Mucosa of descending colon (tissue), 3 donors: ENCODE data around the gene PACRG. TPM values are rescaled to one million over a fixed set of nuclear protein-coding genes. Genes with fewer than 3 reads are reported as not detected.

Experiments used
- ATAC-seq: fragments of 200-7000 bp; cut with Tn5 transposase; one replicate; pipeline ENCODE4 v1.9.1; 2020; ENCODE audit warnings: mild to moderate bottlenecking, moderate library complexity
- DNase-seq, 3 donors: peaks; one replicate each; pipeline ENCODE4 v3.0.0-alpha.2; 2020
- H3K36me3 ChIP-seq: fragments of 200-600 bp; one replicate; pipeline ENCODE4 v1.8.0; 2021; ENCODE audit warnings: low read depth, mild to moderate bottlenecking
- H3K4me1 ChIP-seq: fragments of 200-600 bp; one replicate; pipeline ENCODE4 v1.8.0; 2021; ENCODE audit warnings: low read depth, mild to moderate bottlenecking
- H3K4me3 ChIP-seq: fragments of 200-600 bp; one replicate; pipeline ENCODE4 v1.8.0; 2021; ENCODE audit warnings: mild to moderate bottlenecking
- H3K9me3 ChIP-seq: fragments of 200-600 bp; one replicate; pipeline ENCODE4 v1.8.0; 2021; ENCODE audit warnings: mild to moderate bottlenecking
- CTCF ChIP-seq: fragments of 200-600 bp; IDR thresholded peaks from one replicate; pipeline ENCODE4 v1.8.0; 2022; ENCODE audit warnings: antibody characterized with exemption, mild to moderate bottlenecking
- intact Hi-C, 2 donors: fragments of 100-400 bp; cut with DNase I in 1 of 2; cut with micrococcal nuclease in 1 of 2; formaldehyde crosslinking; loops; one replicate each; pipeline versions ENCODE4 v1.11.0 to v1.11.1; 2022; cut with DNase I, micrococcal nuclease
- total RNA-seq, 3 donors: library from RNA; stranded (reverse); fragmentation: NEBNext Ultra II Directional in 2 of 3; extraction: Animal tissue kit (Norgen Biotek cat#: 25700) in 2 of 3; gene quantifications; one replicate each; pipeline versions ENCODE4 v1.2.1 to v1.2.4, GENCODE V29; 2021 to 2023
- donor health status: DM: no; HTN: no; CAD: no; lungs with moderate emphysema.
- donor health status: DM: no; HTN: no; CAD: no.
- donor health status: DM: no; HTN: yes; CAD: no.

Gene PACRG
- total RNA-seq, 3 donors from 2014 or later, result 1.1 to 1.5 (median 1.3) TPM

GRCh38 chr6:163095401-163095800 lies 367.6 kb downstream of the PACRG start:
- DNase-seq (no peak), ATAC-seq (no peak)
- H3K36me3 ChIP-seq, result no peaks in the 10 kb centered on the region
- intact Hi-C loops, result no loop called here
- no peak for TF ChIP-seq CTCF
- no peaks in the 10 kb centered on the region for H3K4me1 ChIP-seq
- H3K4me3 ChIP-seq, result no peak overlapping the region
- H3K9me3 ChIP-seq, result peaks cover 12% of the 10 kb centered on the region

GRCh38 chr6:163098827-163099479 lies 371.2 kb downstream of the PACRG start:
- TF ChIP-seq CTCF, result no peak
- ATAC-seq (no peak), DNase-seq (no peak)
- H3K4me1 ChIP-seq, result no peaks in the 10 kb centered on the region
- H3K36me3 ChIP-seq, result no peaks in the 10 kb centered on the region
- no peak overlapping the region for H3K4me3 ChIP-seq
- peaks cover 12% of the 10 kb centered on the region for H3K9me3 ChIP-seq
- intact Hi-C loops, result no loop called here

- ATAC-seq, result no peak
- intact Hi-C loops, result no loop called here
Measured at GRCh38 chr6:163099621-163100171, 371.9 kb downstream of the PACRG start.

GRCh38 chr6:163100259-163100658 lies 372.5 kb downstream of the PACRG start:
- H3K4me3 ChIP-seq, result no peak overlapping the region
- H3K9me3 ChIP-seq, result peaks cover 12% of the 10 kb centered on the region
- no peak for TF ChIP-seq CTCF
- no peaks in the 10 kb centered on the region for H3K4me1 ChIP-seq
- DNase-seq (no peak), ATAC-seq (no peak)
- intact Hi-C loops, result no loop called here
- no peaks in the 10 kb centered on the region for H3K36me3 ChIP-seq

More at GRCh38 chr6:163099621-163100171, 371.9 kb downstream of the PACRG start:
- TF ChIP-seq CTCF, result no peak
- H3K4me1 ChIP-seq, result no peaks in the 10 kb centered on the region
- H3K36me3 ChIP-seq, result no peaks in the 10 kb centered on the region
- H3K9me3 ChIP-seq, result peaks cover 12% of the 10 kb centered on the region
- no peak overlapping the region for H3K4me3 ChIP-seq
- DNase-seq, result no peak

GRCh38 chr6:163113358-163113962 lies 385.7 kb downstream of the PACRG start:
- ATAC-seq, result no peak

More at GRCh38 chr6:163113358-163113962, 385.7 kb downstream of the PACRG start:
- Histone ChIP-seq H3K4me1 (no peaks in the 10 kb centered on the region), H3K4me3 (no peak overlapping the region), H3K36me3 (no peaks in the 10 kb centered on the region), H3K9me3 (peaks cover 25% of the 10 kb centered on the region)
- TF ChIP-seq CTCF, result no peak
- no peak for DNase-seq
- intact Hi-C loops, result no loop called here
